ENCODE data around the gene IL7R.

The IL7R gene

DNA sequence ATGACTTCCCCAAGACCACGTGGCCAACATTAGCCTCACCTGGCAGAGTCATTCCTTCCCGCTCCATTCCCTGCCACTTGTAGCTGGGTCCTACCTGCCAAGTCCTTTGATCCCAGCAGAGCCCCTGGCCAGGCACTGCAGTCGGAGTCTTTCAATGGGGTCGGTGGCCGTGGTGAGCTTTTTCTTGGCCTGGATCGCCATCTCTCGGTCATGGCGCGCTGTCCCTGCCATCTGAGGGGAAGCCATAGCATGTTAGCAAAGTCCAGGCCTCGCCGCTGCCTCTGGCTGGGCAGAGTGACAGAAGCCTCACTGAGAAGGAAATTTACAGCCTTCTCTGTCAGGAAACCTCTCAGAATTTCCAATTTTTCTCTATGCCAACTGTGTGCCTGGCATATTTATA is 64.2 kb downstream of the IL7R start:
- DNase-seq = no peak

- DNase-seq = no peak
Measured at GRCh38 chr5:35921930-35922329, 65.2 kb downstream of the IL7R start.

DNA sequence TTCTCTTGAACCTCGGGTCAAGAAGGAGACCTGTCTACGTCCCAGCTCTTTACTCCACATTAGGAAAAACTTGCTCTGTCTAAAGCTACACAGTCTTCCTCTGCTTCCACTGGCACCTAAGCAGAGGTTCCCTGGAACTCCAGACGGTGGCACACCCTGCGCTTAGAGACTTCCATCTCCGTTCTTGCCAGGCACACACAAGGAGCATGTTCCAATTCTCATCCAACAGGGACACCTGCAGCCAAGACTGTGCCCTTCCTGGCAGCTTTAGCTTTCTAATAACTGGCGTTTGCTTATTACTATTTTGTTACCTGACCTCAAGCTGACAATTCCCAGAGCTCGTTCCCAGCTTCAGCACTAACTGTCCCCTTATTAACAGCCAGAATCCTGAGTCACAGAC is 65.8 kb downstream of the IL7R start:
- DNase-seq = no peak

DNA sequence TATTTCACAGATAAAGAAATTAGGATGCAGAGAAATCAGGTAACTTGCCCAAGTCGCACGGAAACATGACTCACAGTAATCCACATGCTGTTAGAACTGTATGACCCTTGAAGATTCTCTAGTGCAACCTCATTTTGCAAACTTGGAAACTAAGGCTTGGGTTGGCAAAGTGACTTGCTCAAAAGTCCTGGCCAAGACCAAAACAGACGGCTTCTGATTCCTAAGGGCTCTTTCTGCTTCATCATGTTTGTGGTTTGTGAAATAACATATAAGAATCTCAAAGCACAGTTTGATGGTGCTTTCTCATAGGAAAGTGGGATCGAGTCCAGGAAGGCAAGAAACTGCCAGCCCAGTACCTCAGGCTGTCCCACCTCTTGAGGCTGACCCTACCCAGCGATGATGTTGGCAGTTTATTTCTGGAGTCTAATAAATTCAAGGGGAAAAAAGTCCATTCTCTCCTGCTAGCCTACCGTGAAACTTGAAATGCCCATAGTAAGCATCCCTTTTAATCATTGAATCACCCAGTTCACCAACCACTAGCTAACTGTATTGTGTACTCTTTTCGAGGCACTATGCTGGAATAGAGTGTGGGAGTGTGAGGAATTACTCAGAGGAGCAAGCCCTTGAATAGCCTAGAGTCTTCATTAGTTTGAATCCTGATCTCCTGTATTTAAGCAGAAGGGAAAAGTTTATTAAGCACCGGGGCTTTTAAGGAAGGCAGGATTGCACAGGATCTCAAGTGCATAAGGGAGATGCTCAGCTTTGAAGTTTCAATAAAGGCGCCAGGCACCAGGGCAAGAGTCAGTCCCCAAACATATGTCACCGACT is 67.6 kb downstream of the IL7R start:
- DNase-seq = no peak

- peak; percentile 14 for DNase-seq
Measured at GRCh38 chr5:35924950-35925722, 68.4 kb downstream of the IL7R start.

- DNase-seq = peak; percentile 3
Measured at GRCh38 chr5:35926389-35927051, 69.8 kb downstream of the IL7R start.
